HG02588 (cell line): Measurements from ENCODE around the gene ZG16.
A peak's percentile ranks its signal among the peaks of the same experiment; 100 is the strongest.

Experiments
- ATAC-seq: cut with Tn5 transposase; IDR thresholded peaks from one replicate; pipeline ENCODE4 v1.9.1; 2021; ENCODE audit warnings: mild to moderate bottlenecking, moderate library complexity; ENCODE audit not compliant: unreplicated experiment

ZG16 gene

DNA sequence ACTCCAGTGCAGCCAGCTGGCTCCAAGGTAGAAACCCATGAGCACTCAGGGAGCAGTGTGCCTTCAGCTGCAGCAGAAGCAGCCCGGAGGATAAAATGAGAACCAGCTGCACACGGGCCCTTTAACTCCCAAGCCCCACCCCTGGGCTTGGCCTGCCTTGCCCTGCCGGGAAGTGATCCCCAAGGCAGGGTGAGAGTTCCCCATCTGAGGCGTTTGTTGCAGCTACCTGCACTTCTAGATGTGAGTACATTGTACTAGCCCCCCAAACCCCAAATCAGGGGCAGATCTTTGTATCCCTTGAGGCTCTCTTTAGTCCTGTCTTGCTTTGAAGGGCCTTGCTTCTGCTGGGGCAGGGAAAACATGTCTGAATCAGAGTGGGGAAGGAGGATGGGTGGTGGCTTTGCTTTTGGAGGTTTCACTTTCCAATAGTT lies 42.2 kb downstream of the ZG16 start, which contains the start of gene MVP:
Gene MVP, plus strand, starts transcription at position 192 of the 431 bp plus-strand sequence. CDS start 10,088 bp downstream, outside the sequence.
- ATAC-seq: no peak

DNA sequence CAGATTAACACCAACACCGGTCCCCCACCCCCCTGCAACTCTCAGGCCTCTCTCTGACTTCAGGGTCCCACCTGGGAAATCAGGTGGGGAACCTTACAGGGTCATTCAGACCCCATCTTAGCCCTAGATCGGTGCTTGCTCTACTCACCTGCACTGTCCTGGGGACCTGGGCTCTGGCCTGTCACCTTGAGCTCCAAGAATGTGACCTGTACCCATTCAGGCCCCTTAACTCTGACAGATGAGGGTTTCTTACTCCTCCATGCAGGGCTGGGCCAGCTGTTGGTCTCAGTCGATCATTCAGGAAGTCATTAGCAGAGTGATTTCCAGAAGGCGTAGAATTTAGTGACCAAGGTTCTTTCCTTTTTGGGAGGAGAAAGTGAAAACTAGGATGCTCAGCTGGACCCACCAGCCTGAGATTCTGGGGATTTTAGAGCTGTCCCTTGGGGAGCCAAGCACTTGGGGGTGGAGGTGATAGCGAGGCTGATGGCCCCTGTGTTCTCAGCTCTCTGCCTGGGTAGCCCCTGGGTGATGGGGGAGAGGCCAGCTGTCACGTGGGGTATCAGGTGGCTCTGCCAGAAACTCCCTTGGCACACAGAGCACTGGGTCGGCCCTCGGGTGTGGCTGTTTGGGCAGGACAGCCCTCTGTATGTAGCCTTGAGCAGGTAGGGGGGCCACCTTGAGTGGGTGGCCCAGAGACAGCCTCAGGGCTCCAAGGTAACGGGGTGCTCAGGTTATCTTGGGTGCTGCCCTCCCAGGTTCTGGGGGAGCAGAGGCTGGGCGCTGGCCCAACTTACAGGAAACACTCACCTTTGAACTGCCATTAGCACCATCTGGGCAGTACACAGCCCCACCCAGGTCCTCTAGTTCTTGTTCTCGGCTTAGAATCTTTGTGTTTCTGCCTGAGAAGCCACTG lies 42.9 kb downstream of the ZG16 start:
- peak; percentile 37 for ATAC-seq

DNA sequence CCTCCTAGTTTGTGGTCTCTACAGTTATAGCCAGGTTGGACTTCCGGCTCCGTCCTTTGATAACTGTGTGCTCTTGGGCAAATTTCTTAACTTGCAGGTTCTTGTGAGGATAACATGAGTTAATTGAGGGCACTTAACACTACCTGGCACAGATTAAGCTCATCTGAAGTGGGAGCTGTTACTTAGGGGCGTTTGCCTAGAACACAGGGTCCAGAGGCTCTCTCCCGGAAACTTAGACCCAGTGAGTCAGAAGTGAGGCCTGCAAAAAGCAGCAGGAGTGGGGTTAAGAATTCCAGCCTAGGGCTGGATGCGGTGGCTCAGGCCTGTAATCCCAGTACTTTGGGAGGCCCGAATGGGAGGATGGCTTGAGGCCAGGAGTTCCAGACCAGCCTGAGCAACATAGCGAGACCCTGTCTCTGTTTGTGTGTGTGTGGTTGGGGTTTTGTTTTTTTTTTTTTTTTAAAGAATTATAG lies 43.6 kb downstream of the ZG16 start:
- ATAC-seq: no peak

DNA sequence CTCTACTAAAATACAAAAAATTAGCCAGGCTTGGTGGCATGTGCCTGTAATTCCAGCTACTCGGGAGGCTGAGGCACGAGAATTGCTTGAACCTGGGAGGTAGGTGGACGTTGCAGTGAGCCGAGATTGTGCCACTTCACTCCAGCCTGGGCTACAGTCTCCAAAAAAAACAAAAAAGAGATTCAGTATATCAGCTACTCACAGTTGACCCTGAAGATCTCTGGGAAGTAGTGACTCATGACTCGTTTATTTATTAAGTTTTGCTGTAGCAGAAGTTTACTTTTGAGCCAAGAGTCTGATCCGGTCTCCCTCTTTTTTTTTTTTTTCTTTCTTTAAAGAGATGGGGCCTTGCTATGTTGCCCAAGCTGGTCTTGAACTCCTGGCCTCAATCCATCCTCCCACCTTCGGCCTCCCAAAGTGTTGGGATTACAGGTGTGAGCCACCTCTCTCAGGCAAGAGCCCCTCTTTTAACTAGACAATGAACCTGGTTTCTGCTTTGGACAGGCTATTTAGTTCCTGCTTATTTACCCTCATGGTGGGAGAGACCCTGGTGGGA lies 46.6 kb downstream of the ZG16 start:
- no peak for ATAC-seq

DNA sequence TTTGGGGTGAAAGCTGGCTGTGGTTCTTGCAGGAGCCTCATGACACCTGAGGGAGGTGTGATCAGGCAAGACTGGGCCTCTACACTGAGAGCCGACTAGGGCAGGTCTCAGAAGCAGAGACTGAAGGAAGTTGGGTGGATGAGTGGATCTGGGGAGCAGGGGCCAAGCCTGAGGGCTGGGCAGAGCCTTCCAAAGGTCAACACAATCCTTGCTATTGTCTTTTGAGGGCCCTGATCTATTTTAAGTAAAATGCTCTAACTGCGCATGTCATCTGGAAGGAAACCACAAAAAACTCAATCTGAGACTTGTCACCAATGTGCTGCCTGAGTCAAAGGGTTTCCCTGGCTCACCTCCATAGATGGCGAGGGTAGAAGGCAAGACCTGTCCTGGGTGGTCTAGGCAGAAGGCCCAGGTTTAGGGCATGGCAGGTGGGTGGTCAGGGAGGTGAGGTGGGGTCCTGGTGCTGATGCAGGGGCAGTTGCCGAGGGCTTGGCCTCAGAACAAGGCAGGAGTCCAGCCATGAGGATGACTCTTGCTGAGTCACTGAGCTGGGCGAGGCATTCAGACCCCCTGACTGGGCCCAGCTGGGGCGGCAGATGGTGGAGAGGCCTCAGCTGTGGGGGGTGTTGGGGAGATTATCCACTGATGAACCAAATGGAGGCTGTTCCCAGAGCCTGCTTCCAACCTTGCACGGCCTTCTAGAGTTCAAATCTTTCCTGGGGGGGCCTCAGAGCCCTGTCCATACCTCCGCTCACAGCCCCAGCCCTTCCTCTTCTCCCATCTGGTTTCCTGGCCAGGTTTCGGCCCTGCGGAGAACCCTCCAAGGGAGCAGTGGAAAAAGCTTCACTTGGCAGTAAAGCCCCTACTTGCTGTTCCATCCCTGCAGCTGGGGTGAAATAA lies 47.3 kb downstream of the ZG16 start:
- ATAC-seq: no peak

DNA sequence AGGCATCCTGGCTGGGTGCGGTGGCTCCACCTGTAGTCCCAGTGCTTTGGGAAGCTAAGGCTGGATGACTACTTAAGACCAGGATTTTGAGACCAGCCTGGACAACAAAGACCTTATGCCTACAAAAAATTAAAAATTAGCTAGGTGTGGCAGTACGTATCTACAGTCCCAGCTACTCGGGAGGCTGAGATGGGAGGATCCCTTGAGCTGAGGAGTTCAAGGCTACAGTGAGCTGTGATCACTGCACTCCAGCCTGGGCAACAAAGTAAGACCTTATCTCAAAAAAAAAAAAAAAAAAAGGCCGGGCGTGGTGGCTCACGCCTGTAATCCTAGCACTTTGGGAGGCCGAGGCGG lies 48.3 kb downstream of the ZG16 start:
- no peak for ATAC-seq

DNA sequence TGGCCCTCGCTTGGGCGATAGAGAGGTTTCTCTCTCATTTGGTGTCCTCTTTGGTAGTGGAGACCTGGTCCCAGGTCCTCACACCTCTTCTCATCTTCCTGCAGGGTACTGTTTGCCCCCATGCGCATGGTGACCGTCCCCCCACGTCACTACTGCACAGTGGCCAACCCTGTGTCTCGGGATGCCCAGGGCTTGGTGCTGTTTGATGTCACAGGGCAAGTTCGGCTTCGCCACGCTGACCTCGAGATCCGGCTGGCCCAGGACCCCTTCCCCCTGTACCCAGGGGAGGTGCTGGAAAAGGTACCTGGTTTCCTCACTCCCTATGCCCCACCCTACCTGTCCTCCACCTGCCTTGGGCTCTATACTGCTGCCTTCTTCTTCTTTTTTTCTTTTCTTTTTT lies 52.7 kb downstream of the ZG16 start:
- ATAC-seq: no peak

DNA sequence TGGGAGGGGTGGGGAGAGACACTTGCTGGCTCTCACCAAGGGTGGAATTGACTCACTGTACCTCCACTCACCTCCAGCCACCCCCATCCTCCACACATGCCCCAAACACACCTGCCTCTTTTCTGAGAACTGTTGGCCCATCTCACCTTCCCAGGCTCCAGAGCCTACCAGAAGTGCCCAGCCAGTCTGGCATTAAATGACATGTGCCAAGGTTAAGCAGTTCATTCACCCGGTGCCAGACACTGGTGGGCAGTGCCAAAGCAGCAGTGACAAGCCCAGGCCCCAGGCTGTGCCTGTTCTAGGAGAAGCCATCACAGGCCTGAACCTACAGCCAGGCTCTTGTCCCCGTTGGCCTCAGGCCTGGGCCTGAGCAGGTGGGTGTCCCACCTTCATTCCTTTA lies 53.4 kb downstream of the ZG16 start:
- no peak for ATAC-seq
